K562 (cell line): ENCODE results near the gene CD52. TPM values are rescaled to one million over a fixed set of nuclear protein-coding genes. Genes with fewer than 3 reads are reported as not detected.
A peak's percentile ranks its signal among the peaks of the same experiment; 100 is the strongest.

ENCODE experiments used
- CREB1 ChIP-seq, 2 experiments: sonication (generic) in 1 of 2; formaldehyde crosslinking in 1 of 2; IDR thresholded peaks; 2 replicates each; pipeline versions ENCODE4 v1.6.1 to v1.8.0; 2012 to 2022; ENCODE audit warnings: inconsistent platforms in 1 of 2, mild to moderate bottlenecking in 1 of 2, missing genetic modification reagents in 1 of 2, moderate library complexity in 1 of 2
- GATAD2B ChIP-seq: fragments of 450-650 bp; IDR thresholded peaks from 2 replicates; pipeline ENCODE4 v1.6.1; 2017; ENCODE audit warnings: mild to moderate bottlenecking, borderline replicate concordance
- HOXB6 ChIP-seq: fragments of 250-450 bp; sonication (Bioruptor Pico); IDR thresholded peaks from 2 replicates; pipeline ENCODE4 v1.5.1; 2022; ENCODE audit warnings: mild to moderate bottlenecking, borderline replicate concordance
- KAT2B ChIP-seq: IDR thresholded peaks from one replicate; pipeline ENCODE4 v1.6.1; 2012; ENCODE audit warnings: low read depth, mild to moderate bottlenecking, control low read depth, inconsistent platforms, low read length, moderate library complexity
- MEF2A ChIP-seq: IDR thresholded peaks from 2 replicates; pipeline ENCODE4 v1.6.1; 2011; ENCODE audit warnings: low read depth, mild to moderate bottlenecking, low read length, moderate library complexity; ENCODE audit not compliant: control insufficient read depth
- PML ChIP-seq: IDR thresholded peaks from 2 replicates; pipeline ENCODE4 v1.6.1; 2012; ENCODE audit warnings: low read length, inconsistent platforms
- RBM14 ChIP-seq: fragments of 200-400 bp; formaldehyde crosslinking; IDR thresholded peaks from 2 replicates; pipeline ENCODE4 v1.6.1; 2018; ENCODE audit warnings: low read depth, mild to moderate bottlenecking, low read length, moderate library complexity, borderline replicate concordance; ENCODE audit not compliant: insufficient read depth
- RBM34 ChIP-seq: fragments of 200-400 bp; formaldehyde crosslinking; IDR thresholded peaks from 2 replicates; pipeline ENCODE4 v1.6.1; 2018; ENCODE audit warnings: low read length, borderline replicate concordance; ENCODE audit not compliant: insufficient read depth
- ZNF174 ChIP-seq: fragments of 250-450 bp; sonication (Bioruptor Pico); IDR thresholded peaks from 2 replicates; pipeline ENCODE4 v1.4.0; 2020; ENCODE audit warnings: mild to moderate bottlenecking
- ZNF766 ChIP-seq: fragments of 200-800 bp; sonication (Bioruptor generic); conservative IDR thresholded peaks from 2 replicates; pipeline ENCODE4 v1.6.1; 2016; ENCODE audit warnings: missing genetic modification characterization, missing compliant biosample characterization
- polyA plus RNA-seq, 8 experiments: library from polyadenylated mRNA; depleted of rRNA in 4 of 8; stranded (reverse) in 5 of 8; unstranded in 3 of 8; fragments of >200 nt; fragmentation: Nextera tagmentation in 2 of 8; fragmentation: Illumina TruSeq in 1 of 8; extraction: Ambion mirVana in 2 of 8; extraction: Trizol in 1 of 8; gene quantifications; 2 replicates each; pipeline versions ENCODE4 v1.2.1 to v1.2.3, GENCODE V29; 2011 to 2014; ENCODE audit warnings: inconsistent platforms in 1 of 8, missing spikeins in 1 of 8
- total RNA-seq, 7 experiments: library from RNA; depleted of rRNA in 6 of 7; stranded (reverse); fragments of >200 nt in 6 of 7; fragmentation: Illumina TruSeq in 2 of 7; extraction: Trizol in 2 of 7; gene quantifications; 2 replicates each; pipeline versions ENCODE4 v1.2.1 to v1.2.3, GENCODE V29; 2011 to 2021; ENCODE audit warnings: low replicate concordance in 1 of 7
- TF ChIP-seq, protein P1 (sequence below): sonication (generic); formaldehyde crosslinking; IDR thresholded peaks from 2 replicates; pipeline ENCODE4 v1.8.0; 2023; ENCODE audit warnings: missing genetic modification reagents, mild to moderate bottlenecking, borderline replicate concordance
- TF ChIP-seq, protein P2 (sequence below): sonication (generic); formaldehyde crosslinking; IDR thresholded peaks from 2 replicates; pipeline ENCODE4 v1.8.0; 2023; ENCODE audit warnings: mild to moderate bottlenecking, missing genetic modification reagents
- TF ChIP-seq, protein P3 (sequence below): IDR thresholded peaks from 3 replicates; pipeline ENCODE4 v1.6.1; 2011; ENCODE audit warnings: borderline replicate concordance, mild to moderate bottlenecking, moderate library complexity; ENCODE audit not compliant: insufficient read length; ENCODE audit errors: extremely low read depth

CD52 gene
- total and polyA plus RNA-seq, 9 of the 15 experiments (the other 6 are each of a cell fraction or from before 2014, with no cell fraction given), result 34.9 to 488 (median 173) TPM

DNA sequence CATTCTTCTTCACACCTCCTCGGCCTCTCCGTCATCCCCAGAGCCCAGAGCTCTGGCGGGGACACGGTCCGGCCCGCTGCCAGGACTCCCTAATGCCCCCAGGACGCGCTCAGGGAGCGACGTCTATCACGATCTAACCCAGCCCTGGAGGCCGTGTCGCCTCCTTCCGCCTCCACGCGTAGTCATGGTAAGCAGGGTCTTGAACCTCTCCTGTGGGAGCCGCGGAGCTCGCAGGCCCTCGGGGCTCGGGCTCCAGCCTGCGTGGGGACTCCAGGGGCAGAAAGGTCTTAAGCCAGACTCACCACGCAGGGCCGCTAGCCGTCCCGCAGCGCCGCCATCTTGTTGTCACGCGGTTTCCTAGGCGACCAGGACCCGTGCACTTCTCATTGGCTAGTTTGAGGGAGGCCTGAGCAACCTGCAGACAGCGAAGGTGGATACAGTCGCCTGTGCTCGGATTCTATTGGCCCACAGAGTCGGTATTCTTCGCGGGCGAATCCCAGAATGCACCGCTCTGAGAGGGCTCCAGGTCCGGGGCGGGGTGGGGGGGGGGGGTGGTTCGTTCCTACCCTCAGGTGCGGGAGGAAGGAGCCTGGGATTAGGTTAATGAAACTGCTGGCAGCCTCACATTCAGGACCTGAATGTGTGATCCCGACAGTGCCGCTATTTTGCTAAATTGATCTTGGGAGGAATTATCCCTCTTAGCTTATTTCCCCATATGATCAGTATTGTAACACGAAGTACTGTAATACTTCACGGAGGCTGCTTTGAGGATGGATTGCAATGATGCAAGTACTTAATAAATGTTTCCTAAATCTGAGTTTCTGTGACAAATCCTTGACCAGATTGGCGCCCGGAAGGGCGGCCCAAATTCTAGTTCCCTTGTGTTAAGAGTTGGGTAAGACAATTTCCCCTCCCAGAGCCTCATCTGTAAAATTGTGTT lies 11.2 kb upstream of the CD52 start, which contains the start of gene UBXN11 (continued):
- TF ChIP-seq, protein P1, sequence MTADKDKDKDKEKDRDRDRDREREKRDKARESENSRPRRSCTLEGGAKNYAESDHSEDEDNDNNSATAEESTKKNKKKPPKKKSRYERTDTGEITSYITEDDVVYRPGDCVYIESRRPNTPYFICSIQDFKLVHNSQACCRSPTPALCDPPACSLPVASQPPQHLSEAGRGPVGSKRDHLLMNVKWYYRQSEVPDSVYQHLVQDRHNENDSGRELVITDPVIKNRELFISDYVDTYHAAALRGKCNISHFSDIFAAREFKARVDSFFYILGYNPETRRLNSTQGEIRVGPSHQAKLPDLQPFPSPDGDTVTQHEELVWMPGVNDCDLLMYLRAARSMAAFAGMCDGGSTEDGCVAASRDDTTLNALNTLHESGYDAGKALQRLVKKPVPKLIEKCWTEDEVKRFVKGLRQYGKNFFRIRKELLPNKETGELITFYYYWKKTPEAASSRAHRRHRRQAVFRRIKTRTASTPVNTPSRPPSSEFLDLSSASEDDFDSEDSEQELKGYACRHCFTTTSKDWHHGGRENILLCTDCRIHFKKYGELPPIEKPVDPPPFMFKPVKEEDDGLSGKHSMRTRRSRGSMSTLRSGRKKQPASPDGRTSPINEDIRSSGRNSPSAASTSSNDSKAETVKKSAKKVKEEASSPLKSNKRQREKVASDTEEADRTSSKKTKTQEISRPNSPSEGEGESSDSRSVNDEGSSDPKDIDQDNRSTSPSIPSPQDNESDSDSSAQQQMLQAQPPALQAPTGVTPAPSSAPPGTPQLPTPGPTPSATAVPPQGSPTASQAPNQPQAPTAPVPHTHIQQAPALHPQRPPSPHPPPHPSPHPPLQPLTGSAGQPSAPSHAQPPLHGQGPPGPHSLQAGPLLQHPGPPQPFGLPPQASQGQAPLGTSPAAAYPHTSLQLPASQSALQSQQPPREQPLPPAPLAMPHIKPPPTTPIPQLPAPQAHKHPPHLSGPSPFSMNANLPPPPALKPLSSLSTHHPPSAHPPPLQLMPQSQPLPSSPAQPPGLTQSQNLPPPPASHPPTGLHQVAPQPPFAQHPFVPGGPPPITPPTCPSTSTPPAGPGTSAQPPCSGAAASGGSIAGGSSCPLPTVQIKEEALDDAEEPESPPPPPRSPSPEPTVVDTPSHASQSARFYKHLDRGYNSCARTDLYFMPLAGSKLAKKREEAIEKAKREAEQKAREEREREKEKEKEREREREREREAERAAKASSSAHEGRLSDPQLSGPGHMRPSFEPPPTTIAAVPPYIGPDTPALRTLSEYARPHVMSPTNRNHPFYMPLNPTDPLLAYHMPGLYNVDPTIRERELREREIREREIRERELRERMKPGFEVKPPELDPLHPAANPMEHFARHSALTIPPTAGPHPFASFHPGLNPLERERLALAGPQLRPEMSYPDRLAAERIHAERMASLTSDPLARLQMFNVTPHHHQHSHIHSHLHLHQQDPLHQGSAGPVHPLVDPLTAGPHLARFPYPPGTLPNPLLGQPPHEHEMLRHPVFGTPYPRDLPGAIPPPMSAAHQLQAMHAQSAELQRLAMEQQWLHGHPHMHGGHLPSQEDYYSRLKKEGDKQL, result no peak
- TF ChIP-seq HOXB6 (CRISPR knock-in tag), result no peak
- no peak for TF ChIP-seq GATAD2B
- TF ChIP-seq PML, result no peak
- TF ChIP-seq MEF2A, result no peak
- TF ChIP-seq, protein P2, sequence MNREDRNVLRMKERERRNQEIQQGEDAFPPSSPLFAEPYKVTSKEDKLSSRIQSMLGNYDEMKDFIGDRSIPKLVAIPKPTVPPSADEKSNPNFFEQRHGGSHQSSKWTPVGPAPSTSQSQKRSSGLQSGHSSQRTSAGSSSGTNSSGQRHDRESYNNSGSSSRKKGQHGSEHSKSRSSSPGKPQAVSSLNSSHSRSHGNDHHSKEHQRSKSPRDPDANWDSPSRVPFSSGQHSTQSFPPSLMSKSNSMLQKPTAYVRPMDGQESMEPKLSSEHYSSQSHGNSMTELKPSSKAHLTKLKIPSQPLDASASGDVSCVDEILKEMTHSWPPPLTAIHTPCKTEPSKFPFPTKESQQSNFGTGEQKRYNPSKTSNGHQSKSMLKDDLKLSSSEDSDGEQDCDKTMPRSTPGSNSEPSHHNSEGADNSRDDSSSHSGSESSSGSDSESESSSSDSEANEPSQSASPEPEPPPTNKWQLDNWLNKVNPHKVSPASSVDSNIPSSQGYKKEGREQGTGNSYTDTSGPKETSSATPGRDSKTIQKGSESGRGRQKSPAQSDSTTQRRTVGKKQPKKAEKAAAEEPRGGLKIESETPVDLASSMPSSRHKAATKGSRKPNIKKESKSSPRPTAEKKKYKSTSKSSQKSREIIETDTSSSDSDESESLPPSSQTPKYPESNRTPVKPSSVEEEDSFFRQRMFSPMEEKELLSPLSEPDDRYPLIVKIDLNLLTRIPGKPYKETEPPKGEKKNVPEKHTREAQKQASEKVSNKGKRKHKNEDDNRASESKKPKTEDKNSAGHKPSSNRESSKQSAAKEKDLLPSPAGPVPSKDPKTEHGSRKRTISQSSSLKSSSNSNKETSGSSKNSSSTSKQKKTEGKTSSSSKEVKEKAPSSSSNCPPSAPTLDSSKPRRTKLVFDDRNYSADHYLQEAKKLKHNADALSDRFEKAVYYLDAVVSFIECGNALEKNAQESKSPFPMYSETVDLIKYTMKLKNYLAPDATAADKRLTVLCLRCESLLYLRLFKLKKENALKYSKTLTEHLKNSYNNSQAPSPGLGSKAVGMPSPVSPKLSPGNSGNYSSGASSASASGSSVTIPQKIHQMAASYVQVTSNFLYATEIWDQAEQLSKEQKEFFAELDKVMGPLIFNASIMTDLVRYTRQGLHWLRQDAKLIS (CRISPR knock-in tag), result no peak
- TF ChIP-seq KAT2B, result no peak
- no peak for TF ChIP-seq ZNF174 (CRISPR knock-in tag)
- TF ChIP-seq RBM34, result no peak
- TF ChIP-seq, protein P3, sequence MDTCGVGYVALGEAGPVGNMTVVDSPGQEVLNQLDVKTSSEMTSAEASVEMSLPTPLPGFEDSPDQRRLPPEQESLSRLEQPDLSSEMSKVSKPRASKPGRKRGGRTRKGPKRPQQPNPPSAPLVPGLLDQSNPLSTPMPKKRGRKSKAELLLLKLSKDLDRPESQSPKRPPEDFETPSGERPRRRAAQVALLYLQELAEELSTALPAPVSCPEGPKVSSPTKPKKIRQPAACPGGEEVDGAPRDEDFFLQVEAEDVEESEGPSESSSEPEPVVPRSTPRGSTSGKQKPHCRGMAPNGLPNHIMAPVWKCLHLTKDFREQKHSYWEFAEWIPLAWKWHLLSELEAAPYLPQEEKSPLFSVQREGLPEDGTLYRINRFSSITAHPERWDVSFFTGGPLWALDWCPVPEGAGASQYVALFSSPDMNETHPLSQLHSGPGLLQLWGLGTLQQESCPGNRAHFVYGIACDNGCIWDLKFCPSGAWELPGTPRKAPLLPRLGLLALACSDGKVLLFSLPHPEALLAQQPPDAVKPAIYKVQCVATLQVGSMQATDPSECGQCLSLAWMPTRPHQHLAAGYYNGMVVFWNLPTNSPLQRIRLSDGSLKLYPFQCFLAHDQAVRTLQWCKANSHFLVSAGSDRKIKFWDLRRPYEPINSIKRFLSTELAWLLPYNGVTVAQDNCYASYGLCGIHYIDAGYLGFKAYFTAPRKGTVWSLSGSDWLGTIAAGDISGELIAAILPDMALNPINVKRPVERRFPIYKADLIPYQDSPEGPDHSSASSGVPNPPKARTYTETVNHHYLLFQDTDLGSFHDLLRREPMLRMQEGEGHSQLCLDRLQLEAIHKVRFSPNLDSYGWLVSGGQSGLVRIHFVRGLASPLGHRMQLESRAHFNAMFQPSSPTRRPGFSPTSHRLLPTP, result no peak
- TF ChIP-seq ZNF766 (CRISPR knock-in tag), result no peak; the same call in 1 of the 2 replicates
- TF ChIP-seq CREB1 (IDR thresholded peaks at IDR 0.05), result peak; percentile 60; the same call in 1 of the 2 replicates
- TF ChIP-seq CREB1 (CRISPR knock-in tag; IDR thresholded peaks at IDR 0.05), result peak; percentile 76
- TF ChIP-seq RBM14, result no peak
